ENCODE data around the gene MPHOSPH9. TPM values are rescaled to one million over a fixed set of nuclear protein-coding genes. Genes with fewer than 3 reads are reported as not detected.

MPHOSPH9 gene
- total RNA-seq, 1 donor, result 42.7 TPM

- Histone ChIP-seq H2AFZ (ENCODE audit: low read length) (peak overlapping the region; percentile 71), H3K79me2 (ENCODE audit: insufficient read depth, low read length) (peaks cover 12% of the 10 kb centered on the region), H3K36me3 (ENCODE audit: insufficient read depth, low read length) (no peaks in the 10 kb centered on the region), H3K27ac (ENCODE audit: low read depth, low read length) (peak overlapping the region; percentile 62), H3K9me3 (ENCODE audit: low read depth, low read length) (no peaks in the 10 kb centered on the region), H3K4me1 (ENCODE audit: insufficient read depth, low read length) (peaks cover 31% of the 10 kb centered on the region), H3K27me3 (ENCODE audit: insufficient read depth, low read length) (no peaks in the 10 kb centered on the region), H3K4me3 (ENCODE audit: insufficient read depth, low read length) (peak overlapping the region; percentile 51), H4K20me1 (ENCODE audit: insufficient read depth, low read length) (no peaks in the 10 kb centered on the region), H3K4me2 (ENCODE audit: insufficient read depth, low read length) (peak overlapping the region; percentile 91)
- peak; percentile 62 for TF ChIP-seq CTCF (IDR thresholded peaks at IDR 0.05; ENCODE audit: extremely low read depth, low read depth, low read length)
- peak; percentile 98 for DNase-seq (ENCODE audit: insufficient read length, low spot score, missing footprints)
Measured at GRCh38 chr12:123126294-123127181, 106.4 kb downstream of the MPHOSPH9 start.

GRCh38 chr12:123122626-123123025 lies 110.3 kb downstream of the MPHOSPH9 start:
- Histone ChIP-seq H3K4me3 (ENCODE audit: insufficient read depth, low read length) (no peak overlapping the region), H3K9me3 (ENCODE audit: low read depth, low read length) (no peaks in the 10 kb centered on the region), H3K27me3 (ENCODE audit: insufficient read depth, low read length) (no peaks in the 10 kb centered on the region), H4K20me1 (ENCODE audit: insufficient read depth, low read length) (peaks cover 14% of the 10 kb centered on the region), H3K4me1 (ENCODE audit: insufficient read depth, low read length) (peaks cover 16% of the 10 kb centered on the region), H3K36me3 (ENCODE audit: insufficient read depth, low read length) (no peaks in the 10 kb centered on the region), H2AFZ (ENCODE audit: low read length) (no peak overlapping the region), H3K4me2 (ENCODE audit: insufficient read depth, low read length) (no peak overlapping the region), H3K27ac (ENCODE audit: low read depth, low read length) (no peak overlapping the region), H3K79me2 (ENCODE audit: insufficient read depth, low read length) (peaks cover 15% of the 10 kb centered on the region)
- DNase-seq (ENCODE audit: insufficient read length, low spot score, missing footprints), result no peak
- TF ChIP-seq CTCF (IDR thresholded peaks at IDR 0.05; ENCODE audit: extremely low read depth, low read depth, low read length), result no peak

GRCh38 chr12:123121670-123122069 lies 111.3 kb downstream of the MPHOSPH9 start:
- Histone ChIP-seq H3K79me2 (ENCODE audit: insufficient read depth, low read length) (peaks cover 22% of the 10 kb centered on the region), H2AFZ (ENCODE audit: low read length) (no peak overlapping the region), H3K27ac (ENCODE audit: low read depth, low read length) (no peak overlapping the region), H3K36me3 (ENCODE audit: insufficient read depth, low read length) (no peaks in the 10 kb centered on the region), H3K4me2 (ENCODE audit: insufficient read depth, low read length) (no peak overlapping the region), H3K27me3 (ENCODE audit: insufficient read depth, low read length) (no peaks in the 10 kb centered on the region), H3K4me1 (ENCODE audit: insufficient read depth, low read length) (peaks cover 9% of the 10 kb centered on the region), H3K4me3 (ENCODE audit: insufficient read depth, low read length) (no peak overlapping the region), H3K9me3 (ENCODE audit: low read depth, low read length) (no peaks in the 10 kb centered on the region), H4K20me1 (ENCODE audit: insufficient read depth, low read length) (peaks cover 14% of the 10 kb centered on the region)
- DNase-seq (ENCODE audit: insufficient read length, low spot score, missing footprints), result no peak
- no peak for TF ChIP-seq CTCF (IDR thresholded peaks at IDR 0.05; ENCODE audit: extremely low read depth, low read depth, low read length)

GRCh38 chr12:123120452-123121166 lies 112.3 kb downstream of the MPHOSPH9 start:
- H2AFZ ChIP-seq (ENCODE audit: low read length), result no peak overlapping the region
- no peak for DNase-seq (ENCODE audit: insufficient read length, low spot score, missing footprints)
- no peaks in the 10 kb centered on the region for H3K36me3 ChIP-seq (ENCODE audit: insufficient read depth, low read length)
- no peak overlapping the region for H3K27ac ChIP-seq (ENCODE audit: low read depth, low read length)
- no peak for TF ChIP-seq CTCF (IDR thresholded peaks at IDR 0.05; ENCODE audit: extremely low read depth, low read depth, low read length)
- no peak overlapping the region for H3K4me2 ChIP-seq (ENCODE audit: insufficient read depth, low read length)
- H3K4me3 ChIP-seq (ENCODE audit: insufficient read depth, low read length), result no peak overlapping the region
- H3K9me3 ChIP-seq (ENCODE audit: low read depth, low read length), result no peaks in the 10 kb centered on the region
- H3K79me2 ChIP-seq (ENCODE audit: insufficient read depth, low read length), result peaks cover 22% of the 10 kb centered on the region
- peaks cover 9% of the 10 kb centered on the region for H3K4me1 ChIP-seq (ENCODE audit: insufficient read depth, low read length)
- peaks cover 14% of the 10 kb centered on the region for H4K20me1 ChIP-seq (ENCODE audit: insufficient read depth, low read length)
- H3K27me3 ChIP-seq (ENCODE audit: insufficient read depth, low read length), result no peaks in the 10 kb centered on the region
